ENCODE results near the gene SDC4.

SDC4 gene

DNA sequence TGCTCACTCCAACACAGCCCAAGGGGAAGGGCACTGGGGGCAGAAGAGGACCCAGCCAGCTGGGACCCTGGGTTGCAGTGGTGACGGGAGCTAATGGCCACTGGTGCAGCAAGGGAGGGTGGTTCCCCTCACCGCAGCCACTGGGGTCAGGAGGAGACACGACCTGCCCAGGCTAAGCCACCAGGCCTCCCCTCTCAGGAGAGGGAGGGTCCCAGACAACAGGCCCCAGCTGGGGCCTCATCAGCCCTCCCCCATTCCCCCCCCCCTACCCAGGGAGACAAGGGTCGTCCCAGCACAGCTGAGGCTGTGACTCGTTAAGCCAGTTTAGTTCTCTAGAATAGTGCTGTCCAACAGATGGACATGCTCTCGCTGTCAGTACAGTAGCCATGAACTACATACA lies 22.9 kb downstream of the SDC4 start:
- H3K36me3 ChIP-seq (ENCODE audit: control insufficient read depth in 1 of 2, insufficient read depth in 2 of 2, low read length in 2 of 2), result peaks cover 40 to 43% of the 10 kb centered on the region in 2 donors
- H3K27me3 ChIP-seq (ENCODE audit: low read depth, low read length), result no peaks in the 10 kb centered on the region
- H3K9me3 ChIP-seq (ENCODE audit: control insufficient read depth in 1 of 2, low read length in 2 of 2), result no peaks in the 10 kb centered on the region
- H3K27ac ChIP-seq (ENCODE audit: low read length), result no peak overlapping the region
- H3K4me1 ChIP-seq (ENCODE audit: control insufficient read depth in 1 of 2, insufficient read depth in 2 of 2, low read length in 2 of 2), result no peaks in the 10 kb centered on the region
- H3K4me3 ChIP-seq (ENCODE audit: low read depth in 1 of 2, low read length in 2 of 2), result no peak overlapping the region

DNA sequence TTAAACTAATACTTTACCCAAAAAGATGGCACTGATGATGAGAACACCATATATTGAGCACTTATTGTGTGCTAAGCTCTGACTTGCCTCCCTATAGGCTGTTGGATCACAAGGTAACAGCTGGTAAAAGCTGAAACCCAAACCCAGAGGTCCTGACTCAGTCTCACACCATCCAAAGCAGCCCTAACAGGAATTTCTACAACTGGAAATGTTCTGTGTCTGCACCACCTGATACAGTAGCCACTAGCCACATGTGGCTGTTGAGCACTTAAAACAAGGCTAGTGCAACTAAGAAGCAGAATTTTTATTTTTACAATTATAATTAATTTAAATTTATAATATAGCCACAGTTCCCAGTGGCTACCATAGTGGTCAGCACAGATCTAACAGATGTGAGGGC lies 24.5 kb downstream of the SDC4 start:
- Histone ChIP-seq H3K27me3 (ENCODE audit: low read depth, low read length) (no peaks in the 10 kb centered on the region), H3K4me1 (ENCODE audit: control insufficient read depth in 1 of 2, insufficient read depth in 2 of 2, low read length in 2 of 2) (no peaks in the 10 kb centered on the region), H3K27ac (ENCODE audit: low read length) (no peak overlapping the region), H3K36me3 (ENCODE audit: control insufficient read depth in 1 of 2, insufficient read depth in 2 of 2, low read length in 2 of 2) (peaks cover 23 to 26% of the 10 kb centered on the region in 2 donors), H3K9me3 (ENCODE audit: control insufficient read depth in 1 of 2, low read length in 2 of 2) (no peaks in the 10 kb centered on the region), H3K4me3 (ENCODE audit: low read depth in 1 of 2, low read length in 2 of 2) (no peak overlapping the region)

- no peak overlapping the region for H3K4me3 ChIP-seq (ENCODE audit: low read depth in 1 of 2, low read length in 2 of 2)
- H3K36me3 ChIP-seq (ENCODE audit: control insufficient read depth in 1 of 2, insufficient read depth in 2 of 2, low read length in 2 of 2), result peaks cover 16 to 19% of the 10 kb centered on the region in 2 donors
- no peaks in the 10 kb centered on the region for H3K4me1 ChIP-seq (ENCODE audit: control insufficient read depth in 1 of 2, insufficient read depth in 2 of 2, low read length in 2 of 2)
- no peak overlapping the region for H3K27ac ChIP-seq (ENCODE audit: low read length)
- H3K9me3 ChIP-seq (ENCODE audit: control insufficient read depth in 1 of 2, low read length in 2 of 2), result no peaks in the 10 kb centered on the region
- no peaks in the 10 kb centered on the region for H3K27me3 ChIP-seq (ENCODE audit: low read depth, low read length)
Observed at GRCh38 chr20:45322952-45323383, 25.3 kb downstream of the SDC4 start.

- Histone ChIP-seq H3K9me3 (ENCODE audit: control insufficient read depth in 1 of 2, low read length in 2 of 2) (no peaks in the 10 kb centered on the region), H3K27ac (ENCODE audit: low read length) (no peak overlapping the region), H3K4me1 (ENCODE audit: control insufficient read depth in 1 of 2, insufficient read depth in 2 of 2, low read length in 2 of 2) (peaks cover 0 to 3% of the 10 kb centered on the region in 2 donors), H3K27me3 (ENCODE audit: low read depth, low read length) (peaks cover 9% of the 10 kb centered on the region), H3K36me3 (ENCODE audit: control insufficient read depth in 1 of 2, insufficient read depth in 2 of 2, low read length in 2 of 2) (peaks cover 6 to 8% of the 10 kb centered on the region in 2 donors), H3K4me3 (ENCODE audit: low read depth in 1 of 2, low read length in 2 of 2) (no peak overlapping the region)
Observed at GRCh38 chr20:45320948-45321595, 27.2 kb downstream of the SDC4 start.

DNA sequence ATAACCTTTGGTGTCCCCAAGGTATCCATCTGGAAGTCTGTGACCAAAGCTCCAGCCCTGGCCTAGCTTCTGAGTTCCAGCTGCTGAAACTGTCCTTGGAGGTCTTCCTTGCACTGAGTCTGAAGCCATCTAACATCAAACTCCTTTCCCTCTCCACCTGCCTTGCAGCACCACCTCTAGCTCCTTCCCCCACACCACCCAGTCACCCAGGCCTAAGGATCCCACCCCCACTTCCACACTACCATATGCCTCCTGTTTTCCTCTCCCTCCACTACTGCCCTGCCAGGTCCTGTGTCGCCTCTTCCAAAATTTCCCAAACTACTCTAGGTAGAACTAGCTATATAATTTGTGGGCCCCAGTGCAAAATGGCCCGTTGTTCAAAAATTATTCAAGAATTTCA lies 29.3 kb downstream of the SDC4 start:
- H3K27me3 ChIP-seq (ENCODE audit: low read depth, low read length), result peaks cover 17% of the 10 kb centered on the region
- H3K27ac ChIP-seq (ENCODE audit: low read length), result no peak overlapping the region
- H3K36me3 ChIP-seq (ENCODE audit: control insufficient read depth in 1 of 2, insufficient read depth in 2 of 2, low read length in 2 of 2), result no peaks in the 10 kb centered on the region
- no peak overlapping the region for H3K4me3 ChIP-seq (ENCODE audit: low read depth in 1 of 2, low read length in 2 of 2)
- H3K9me3 ChIP-seq (ENCODE audit: control insufficient read depth in 1 of 2, low read length in 2 of 2), result no peaks in the 10 kb centered on the region
- H3K4me1 ChIP-seq (ENCODE audit: control insufficient read depth in 1 of 2, insufficient read depth in 2 of 2, low read length in 2 of 2), result peaks cover 0 to 3% of the 10 kb centered on the region in 2 donors

GRCh38 chr20:45318386-45318939 lies 29.8 kb downstream of the SDC4 start:
- Histone ChIP-seq H3K27ac (ENCODE audit: low read length) (no peak overlapping the region), H3K9me3 (ENCODE audit: control insufficient read depth in 1 of 2, low read length in 2 of 2) (no peaks in the 10 kb centered on the region), H3K4me3 (ENCODE audit: low read depth in 1 of 2, low read length in 2 of 2) (no peak overlapping the region), H3K36me3 (ENCODE audit: control insufficient read depth in 1 of 2, insufficient read depth in 2 of 2, low read length in 2 of 2) (no peaks in the 10 kb centered on the region), H3K27me3 (ENCODE audit: low read depth, low read length) (peaks cover 18% of the 10 kb centered on the region), H3K4me1 (ENCODE audit: control insufficient read depth in 1 of 2, insufficient read depth in 2 of 2, low read length in 2 of 2) (peaks cover 0 to 3% of the 10 kb centered on the region in 2 donors)

GRCh38 chr20:45317826-45318225 lies 30.4 kb downstream of the SDC4 start:
- Histone ChIP-seq H3K4me1 (ENCODE audit: control insufficient read depth in 1 of 2, insufficient read depth in 2 of 2, low read length in 2 of 2) (peaks cover 0 to 3% of the 10 kb centered on the region in 2 donors), H3K36me3 (ENCODE audit: control insufficient read depth in 1 of 2, insufficient read depth in 2 of 2, low read length in 2 of 2) (no peaks in the 10 kb centered on the region), H3K9me3 (ENCODE audit: control insufficient read depth in 1 of 2, low read length in 2 of 2) (no peaks in the 10 kb centered on the region), H3K27me3 (ENCODE audit: low read depth, low read length) (peaks cover 18% of the 10 kb centered on the region), H3K4me3 (ENCODE audit: low read depth in 1 of 2, low read length in 2 of 2) (no peak overlapping the region), H3K27ac (ENCODE audit: low read length) (no peak overlapping the region)

- H3K9me3 ChIP-seq (ENCODE audit: control insufficient read depth in 1 of 2, low read length in 2 of 2), result no peaks in the 10 kb centered on the region
- H3K4me1 ChIP-seq (ENCODE audit: control insufficient read depth in 1 of 2, insufficient read depth in 2 of 2, low read length in 2 of 2), result peaks cover 0 to 3% of the 10 kb centered on the region in 2 donors
- no peak overlapping the region for H3K27ac ChIP-seq (ENCODE audit: low read length)
- no peaks in the 10 kb centered on the region for H3K36me3 ChIP-seq (ENCODE audit: control insufficient read depth in 1 of 2, insufficient read depth in 2 of 2, low read length in 2 of 2)
- H3K27me3 ChIP-seq (ENCODE audit: low read depth, low read length), result peaks cover 21% of the 10 kb centered on the region
- H3K4me3 ChIP-seq (ENCODE audit: low read depth in 1 of 2, low read length in 2 of 2), result no peak overlapping the region
Observed at GRCh38 chr20:45316150-45317080, 31.8 kb downstream of the SDC4 start.

DNA sequence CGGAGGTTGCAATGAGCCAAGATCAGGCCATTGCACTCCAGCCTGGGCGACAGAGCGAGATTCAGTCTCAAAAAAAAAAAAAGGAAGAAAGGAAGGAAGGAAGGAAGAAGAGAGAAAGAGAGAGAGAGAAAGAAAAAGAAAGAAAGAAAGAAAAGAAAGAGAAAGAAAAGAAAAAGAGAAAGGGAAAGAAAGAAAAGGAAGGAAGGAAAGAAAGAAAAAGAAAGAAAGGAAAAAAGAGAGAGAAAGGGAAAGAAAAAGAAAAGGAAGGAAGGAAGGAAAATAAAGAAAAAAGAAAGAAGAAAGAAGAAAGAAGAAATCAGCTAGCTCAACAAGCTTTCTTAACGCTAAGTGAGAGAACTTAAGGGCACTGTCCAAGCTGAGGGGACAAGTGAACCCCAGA lies 32.6 kb downstream of the SDC4 start:
- Histone ChIP-seq H3K27ac (ENCODE audit: low read length) (no peak overlapping the region), H3K4me3 (ENCODE audit: low read depth in 1 of 2, low read length in 2 of 2) (no peak overlapping the region), H3K9me3 (ENCODE audit: control insufficient read depth in 1 of 2, low read length in 2 of 2) (no peaks in the 10 kb centered on the region), H3K27me3 (ENCODE audit: low read depth, low read length) (peaks cover 21% of the 10 kb centered on the region), H3K36me3 (ENCODE audit: control insufficient read depth in 1 of 2, insufficient read depth in 2 of 2, low read length in 2 of 2) (no peaks in the 10 kb centered on the region), H3K4me1 (ENCODE audit: control insufficient read depth in 1 of 2, insufficient read depth in 2 of 2, low read length in 2 of 2) (peaks cover 0 to 3% of the 10 kb centered on the region in 2 donors)

- no peak overlapping the region for H3K4me3 ChIP-seq (ENCODE audit: low read depth in 1 of 2, low read length in 2 of 2)
- peaks cover 0 to 3% of the 10 kb centered on the region in 2 donors for H3K4me1 ChIP-seq (ENCODE audit: control insufficient read depth in 1 of 2, insufficient read depth in 2 of 2, low read length in 2 of 2)
- H3K27me3 ChIP-seq (ENCODE audit: low read depth, low read length), result peaks cover 21% of the 10 kb centered on the region
- no peaks in the 10 kb centered on the region for H3K9me3 ChIP-seq (ENCODE audit: control insufficient read depth in 1 of 2, low read length in 2 of 2)
- no peak overlapping the region for H3K27ac ChIP-seq (ENCODE audit: low read length)
- no peaks in the 10 kb centered on the region for H3K36me3 ChIP-seq (ENCODE audit: control insufficient read depth in 1 of 2, insufficient read depth in 2 of 2, low read length in 2 of 2)
Observed at GRCh38 chr20:45313943-45314342, 34.3 kb downstream of the SDC4 start.

DNA sequence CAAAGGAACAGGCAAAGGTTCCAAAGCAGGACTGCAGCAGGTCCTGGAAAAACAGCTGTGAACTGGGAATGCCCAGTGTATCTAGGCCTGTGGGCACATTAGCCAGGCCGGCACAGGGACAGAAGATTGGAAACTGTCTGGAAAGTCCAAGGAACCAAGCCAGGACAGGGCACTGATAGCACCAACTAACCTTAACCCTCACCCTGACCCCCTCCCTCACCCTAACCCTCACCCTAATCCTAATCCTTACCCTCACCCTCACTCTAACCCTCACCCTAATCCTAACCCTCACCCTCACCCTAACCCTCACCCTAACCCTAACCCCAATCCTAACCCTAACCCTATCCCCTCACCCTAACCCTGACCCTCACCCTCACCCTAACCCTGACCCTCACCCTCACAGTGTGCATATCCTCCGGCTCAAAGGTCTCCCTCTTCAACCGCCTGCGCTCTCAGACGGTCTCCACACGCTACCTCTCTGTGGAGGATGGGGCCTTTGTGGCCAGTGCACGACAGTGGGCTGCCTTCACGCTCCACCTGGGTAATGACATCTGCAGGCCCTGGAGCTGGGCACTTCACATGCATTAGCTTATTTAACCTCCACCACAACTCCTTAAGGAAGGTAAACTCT lies 35.0 kb downstream of the SDC4 start:
- Histone ChIP-seq H3K9me3 (ENCODE audit: control insufficient read depth in 1 of 2, low read length in 2 of 2) (no peaks in the 10 kb centered on the region), H3K36me3 (ENCODE audit: control insufficient read depth in 1 of 2, insufficient read depth in 2 of 2, low read length in 2 of 2) (no peaks in the 10 kb centered on the region), H3K4me1 (ENCODE audit: control insufficient read depth in 1 of 2, insufficient read depth in 2 of 2, low read length in 2 of 2) (peaks cover 0 to 3% of the 10 kb centered on the region in 2 donors), H3K27me3 (ENCODE audit: low read depth, low read length) (peaks cover 21% of the 10 kb centered on the region), H3K4me3 (ENCODE audit: low read depth in 1 of 2, low read length in 2 of 2) (no peak overlapping the region), H3K27ac (ENCODE audit: low read length) (no peak overlapping the region)

Data from muscle layer of duodenum (tissue), 2 donors.